ENCODE measurements around the gene MAL. TPM values are rescaled to one million over a fixed set of nuclear protein-coding genes. Genes with fewer than 3 reads are reported as not detected.

The MAL gene
- total RNA-seq, 1 donor from 2014 or later: 9.6 TPM

- no peak for DNase-seq (ENCODE audit: low read depth)
- H3K27me3 ChIP-seq (ENCODE audit: control insufficient read depth, insufficient read depth, low read length): no peaks in the 10 kb centered on the region
- no peak overlapping the region for H3K4me3 ChIP-seq (ENCODE audit: low read depth, low read length)
- no peaks in the 10 kb centered on the region for H3K36me3 ChIP-seq (ENCODE audit: control insufficient read depth, insufficient read depth, low read length)
- no peak for TF ChIP-seq CTCF (IDR thresholded peaks at IDR 0.05; ENCODE audit: insufficient read depth, low read length, poor library complexity, severe bottlenecking)
Measured at GRCh38 chr2:95063086-95063958, 37.8 kb downstream of the MAL start.

GRCh38 chr2:95068256-95068655 is 42.7 kb downstream of the MAL start:
- no peak for DNase-seq (ENCODE audit: low read depth)
- TF ChIP-seq CTCF (IDR thresholded peaks at IDR 0.05; ENCODE audit: insufficient read depth, low read length, poor library complexity, severe bottlenecking): no peak
- Histone ChIP-seq H3K4me3 (ENCODE audit: low read depth, low read length) (no peak overlapping the region), H3K27me3 (ENCODE audit: control insufficient read depth, insufficient read depth, low read length) (no peaks in the 10 kb centered on the region), H3K36me3 (ENCODE audit: control insufficient read depth, insufficient read depth, low read length) (no peaks in the 10 kb centered on the region)

- H3K4me3 ChIP-seq (ENCODE audit: low read depth, low read length): no peak overlapping the region
- DNase-seq (ENCODE audit: low read depth): no peak
- no peak for TF ChIP-seq CTCF (IDR thresholded peaks at IDR 0.05; ENCODE audit: insufficient read depth, low read length, poor library complexity, severe bottlenecking)
- peaks cover 2% of the 10 kb centered on the region for H3K27me3 ChIP-seq (ENCODE audit: control insufficient read depth, insufficient read depth, low read length)
- H3K36me3 ChIP-seq (ENCODE audit: control insufficient read depth, insufficient read depth, low read length): no peaks in the 10 kb centered on the region
Measured at GRCh38 chr2:95069465-95069864, 44.0 kb downstream of the MAL start.

- Histone ChIP-seq H3K27me3 (ENCODE audit: control insufficient read depth, insufficient read depth, low read length) (peaks cover 14% of the 10 kb centered on the region), H3K36me3 (ENCODE audit: control insufficient read depth, insufficient read depth, low read length) (no peaks in the 10 kb centered on the region), H3K4me3 (ENCODE audit: low read depth, low read length) (no peak overlapping the region)
- TF ChIP-seq CTCF (IDR thresholded peaks at IDR 0.05; ENCODE audit: insufficient read depth, low read length, poor library complexity, severe bottlenecking): no peak
- no peak for DNase-seq (ENCODE audit: low read depth)
Measured at GRCh38 chr2:95071856-95072255, 46.3 kb downstream of the MAL start.

GRCh38 chr2:95072424-95072823 is 46.9 kb downstream of the MAL start:
- H3K4me3 ChIP-seq (ENCODE audit: low read depth, low read length): no peak overlapping the region
- peaks cover 18% of the 10 kb centered on the region for H3K27me3 ChIP-seq (ENCODE audit: control insufficient read depth, insufficient read depth, low read length)
- no peak for TF ChIP-seq CTCF (IDR thresholded peaks at IDR 0.05; ENCODE audit: insufficient read depth, low read length, poor library complexity, severe bottlenecking)
- no peak for DNase-seq (ENCODE audit: low read depth)
- no peaks in the 10 kb centered on the region for H3K36me3 ChIP-seq (ENCODE audit: control insufficient read depth, insufficient read depth, low read length)

Data from kidney epithelial cell (primary cell).